GM19043 (cell line): ENCODE data around the gene MCOLN1.

ENCODE experiments used
- ATAC-seq: cut with Tn5 transposase; IDR thresholded peaks from one replicate; pipeline ENCODE4 v1.9.1; 2021; ENCODE audit warnings: low read depth; ENCODE audit not compliant: unreplicated experiment

Gene MCOLN1

DNA sequence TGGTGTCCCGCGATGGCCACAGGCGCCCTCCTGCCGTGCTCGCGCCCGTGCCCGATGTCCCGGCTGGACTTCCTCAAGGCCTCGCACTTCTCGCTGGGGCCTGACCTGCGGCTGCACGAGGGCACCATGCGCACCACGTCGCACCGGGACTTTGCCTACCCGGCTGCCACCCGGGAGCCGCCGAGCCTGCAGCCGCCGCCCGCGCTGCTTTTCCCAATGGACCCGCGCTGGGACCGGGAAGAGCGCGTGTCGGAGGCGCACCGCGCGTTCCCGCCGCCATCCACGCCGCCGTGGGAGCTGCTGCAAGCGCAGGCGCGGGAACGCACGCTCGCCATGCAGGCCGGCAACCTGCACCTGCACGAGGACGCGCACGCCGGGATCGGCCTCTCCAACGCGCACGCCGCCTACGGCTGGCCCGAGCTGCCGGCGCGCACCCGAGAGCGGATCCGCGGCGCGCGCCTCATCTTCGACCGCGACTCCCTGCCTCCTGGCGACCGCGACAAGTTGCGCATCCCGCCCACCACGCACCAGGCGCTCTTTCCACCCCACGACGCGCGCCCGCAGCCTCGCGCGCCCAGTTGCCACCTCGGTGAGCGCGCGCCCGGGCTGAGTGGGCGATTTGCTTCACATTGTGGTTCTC, 21.5 kb upstream of the MCOLN1 start:
- ATAC-seq: no peak

- ATAC-seq: no peak
These were observed 19.9 kb upstream of the MCOLN1 start for GRCh38 chr19:7502552-7502951.

DNA sequence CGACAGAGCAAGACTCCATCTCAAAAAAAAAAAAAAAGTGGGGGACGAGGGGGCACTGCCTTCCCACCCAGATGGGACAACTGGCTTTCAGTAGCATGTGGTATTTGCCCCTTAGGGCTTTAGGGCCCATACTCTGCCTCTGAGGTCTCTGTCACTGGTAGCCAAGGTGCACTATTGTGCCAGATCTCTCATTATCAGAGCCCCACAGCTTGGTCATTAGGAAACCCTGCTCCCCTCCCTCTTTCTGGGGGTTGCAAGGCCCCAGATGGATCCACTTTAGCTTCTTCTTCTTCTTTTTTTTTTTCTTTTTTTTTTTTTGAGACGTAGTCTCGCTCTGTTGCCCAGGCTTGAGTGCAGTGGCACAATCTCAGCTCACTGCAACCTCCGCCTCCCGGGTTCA, 17.7 kb upstream of the MCOLN1 start:
- ATAC-seq: no peak

- ATAC-seq: no peak
These were observed 17.1 kb upstream of the MCOLN1 start for GRCh38 chr19:7505288-7505681.

- ATAC-seq: no peak
These were observed 16.6 kb upstream of the MCOLN1 start for GRCh38 chr19:7505682-7506384.

- ATAC-seq: no peak
These were observed 15.8 kb upstream of the MCOLN1 start for GRCh38 chr19:7506385-7507328.

DNA sequence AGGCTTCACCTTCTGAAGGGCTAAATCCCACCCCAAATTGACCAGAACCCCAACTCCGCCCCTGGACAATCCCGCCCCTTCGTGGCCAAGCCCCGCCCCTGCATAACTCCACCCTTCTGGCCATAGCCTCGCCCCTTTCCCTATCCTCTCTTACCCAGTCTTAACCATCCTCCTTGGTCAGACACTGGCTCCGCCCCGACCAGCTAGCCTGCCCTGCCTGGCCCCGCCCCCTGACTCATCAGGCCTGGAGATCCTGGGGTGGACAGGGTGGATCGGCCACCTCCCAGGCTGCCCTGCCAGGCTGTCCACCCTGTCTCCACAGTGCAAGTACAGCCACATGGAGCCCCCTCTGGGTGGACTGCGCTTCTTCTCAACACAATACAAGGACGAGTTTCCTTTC, 14.5 kb upstream of the MCOLN1 start:
- ATAC-seq: no peak

DNA sequence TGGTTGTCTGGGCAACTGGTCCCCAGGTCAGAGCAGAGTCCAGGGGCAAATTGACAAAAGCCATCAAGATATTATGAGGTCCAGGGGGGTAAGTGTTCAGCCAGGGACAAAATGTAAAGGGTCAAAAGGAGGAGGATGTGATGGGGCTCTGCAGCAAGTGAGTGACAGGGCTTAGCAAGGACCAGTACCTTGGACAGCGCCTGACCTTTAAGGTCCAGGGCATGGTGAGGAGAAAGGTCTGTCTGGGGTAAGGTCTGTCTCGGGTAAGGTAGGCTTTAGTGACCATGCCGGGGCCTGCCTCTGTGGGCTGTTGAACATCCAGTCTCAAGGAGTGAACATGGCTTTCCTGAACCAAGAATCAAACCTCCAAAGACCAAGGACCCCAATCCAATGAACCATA, 12.8 kb upstream of the MCOLN1 start:
- ATAC-seq: no peak

- ATAC-seq: no peak
These were observed 10.0 kb upstream of the MCOLN1 start for GRCh38 chr19:7512400-7512851.

- no peak for ATAC-seq
These were observed 8.4 kb upstream of the MCOLN1 start for GRCh38 chr19:7513809-7514642.

DNA sequence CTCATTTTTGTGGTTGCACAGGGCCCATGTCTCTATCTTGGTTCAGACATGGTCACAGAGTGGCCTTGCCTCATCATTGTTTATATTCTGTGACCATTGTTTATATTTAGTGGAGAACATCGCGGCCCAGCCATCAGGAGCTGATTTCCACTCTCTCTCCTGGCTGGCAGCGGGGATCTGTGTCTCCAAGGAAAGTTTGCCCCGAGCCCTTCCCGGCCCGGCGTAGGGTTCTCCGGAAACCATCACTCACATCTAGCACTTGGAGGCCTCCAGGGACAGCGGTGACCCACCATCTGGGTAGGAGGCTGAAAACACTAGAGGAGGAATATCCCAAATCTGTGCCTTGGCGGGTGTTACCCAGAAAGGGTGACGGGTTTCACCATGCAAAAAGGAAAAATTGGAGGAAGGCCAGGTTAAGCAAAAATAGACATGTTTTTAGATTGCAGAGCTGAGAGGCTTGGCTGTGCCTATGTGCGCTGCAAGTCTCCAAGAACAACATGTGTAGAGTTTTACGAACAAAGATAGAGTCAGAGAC, 7.2 kb upstream of the MCOLN1 start:
- ATAC-seq: no peak

DNA sequence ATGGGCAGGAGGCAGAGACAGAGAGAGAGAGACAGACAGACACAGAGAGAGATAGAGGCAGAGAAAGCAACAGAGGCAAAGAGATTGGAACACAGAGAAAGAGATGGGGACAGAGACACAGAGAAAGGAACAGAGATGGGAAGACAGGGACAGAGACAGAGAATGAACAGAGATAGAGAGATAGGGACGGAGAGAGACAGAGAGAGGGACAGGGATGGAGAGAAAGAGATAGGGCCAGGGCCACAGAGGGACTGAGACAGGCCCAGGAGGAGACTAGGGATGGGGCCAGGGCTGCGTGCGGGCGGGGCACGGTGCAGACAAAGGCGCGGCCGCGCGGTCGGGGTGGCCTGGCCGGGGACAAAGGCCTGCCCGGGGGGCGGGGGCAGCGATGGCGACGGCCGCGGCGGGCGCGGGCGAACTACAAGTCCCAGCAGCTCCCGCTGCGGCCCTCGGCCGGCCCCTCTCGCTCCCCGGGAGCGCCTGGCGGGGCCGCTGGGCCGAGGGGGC, 6.7 kb upstream of the MCOLN1 start, which contains the start of gene ZNF358:
Gene ZNF358 (plus strand): TSS at position 459 of the 507 bp plus-strand sequence. CDS start 3,140 bp downstream, outside the sequence.
- no peak for ATAC-seq

DNA sequence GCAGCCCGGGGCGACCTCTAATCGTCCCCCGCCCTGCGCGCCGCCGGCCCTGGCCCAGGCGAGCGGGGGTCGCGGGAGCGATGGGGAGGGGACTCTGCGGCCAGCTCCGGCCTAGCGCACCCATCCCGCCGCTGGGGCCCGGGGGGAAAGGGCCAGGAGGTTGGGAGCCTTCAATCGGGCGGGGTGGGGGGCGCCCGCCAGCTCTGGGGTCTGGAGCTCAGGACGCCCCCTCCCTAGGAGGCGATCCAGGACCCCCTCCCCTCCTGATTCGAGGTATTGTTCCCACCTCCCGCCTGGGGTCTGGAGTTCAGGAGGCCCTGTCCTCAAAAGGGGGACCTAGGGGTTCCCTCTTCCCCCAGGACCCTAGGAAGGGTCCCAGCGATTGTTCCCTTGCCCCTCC, 6.1 kb upstream of the MCOLN1 start:
- no peak for ATAC-seq

- no peak for ATAC-seq
These were observed 5.5 kb upstream of the MCOLN1 start for GRCh38 chr19:7516878-7517277.

- no peak for ATAC-seq
These were observed 2.9 kb upstream of the MCOLN1 start for GRCh38 chr19:7519361-7520130.

DNA sequence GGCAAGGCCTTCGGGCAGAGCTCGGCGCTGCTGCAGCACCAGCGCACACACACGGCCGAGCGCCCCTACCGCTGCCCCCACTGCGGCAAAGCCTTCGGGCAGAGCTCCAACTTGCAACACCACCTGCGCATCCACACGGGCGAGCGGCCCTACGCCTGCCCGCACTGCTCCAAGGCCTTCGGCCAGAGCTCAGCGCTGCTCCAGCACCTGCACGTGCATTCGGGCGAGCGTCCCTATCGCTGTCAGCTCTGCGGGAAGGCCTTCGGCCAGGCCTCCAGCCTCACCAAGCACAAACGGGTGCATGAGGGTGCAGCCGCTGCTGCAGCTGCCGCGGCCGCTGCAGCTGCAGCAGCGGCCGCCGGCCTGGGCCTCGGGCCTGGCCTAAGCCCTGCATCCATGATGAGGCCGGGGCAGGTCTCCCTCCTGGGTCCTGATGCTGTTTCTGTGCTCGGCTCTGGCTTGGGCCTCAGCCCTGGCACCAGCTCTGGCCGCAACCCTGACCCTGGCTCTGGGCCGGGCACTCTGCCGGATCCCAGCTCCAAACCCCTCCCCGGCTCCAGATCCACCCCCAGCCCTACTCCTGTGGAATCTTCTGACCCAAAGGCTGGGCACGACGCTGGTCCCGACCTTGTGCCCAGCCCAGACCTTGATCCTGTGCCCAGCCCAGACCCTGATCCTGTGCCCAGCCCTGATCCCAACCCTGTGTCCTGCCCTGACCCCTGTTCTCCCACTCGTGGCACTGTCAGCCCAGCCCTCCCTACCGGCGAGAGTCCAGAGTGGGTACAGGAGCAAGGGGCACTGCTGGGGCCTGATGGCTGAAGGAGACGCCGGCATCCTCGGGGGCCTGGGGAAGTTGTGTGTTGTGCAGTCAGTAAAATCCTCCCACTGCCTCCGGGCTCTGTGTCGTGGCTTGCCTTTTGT, 2.0 kb upstream of the MCOLN1 start:
- ATAC-seq: no peak

DNA sequence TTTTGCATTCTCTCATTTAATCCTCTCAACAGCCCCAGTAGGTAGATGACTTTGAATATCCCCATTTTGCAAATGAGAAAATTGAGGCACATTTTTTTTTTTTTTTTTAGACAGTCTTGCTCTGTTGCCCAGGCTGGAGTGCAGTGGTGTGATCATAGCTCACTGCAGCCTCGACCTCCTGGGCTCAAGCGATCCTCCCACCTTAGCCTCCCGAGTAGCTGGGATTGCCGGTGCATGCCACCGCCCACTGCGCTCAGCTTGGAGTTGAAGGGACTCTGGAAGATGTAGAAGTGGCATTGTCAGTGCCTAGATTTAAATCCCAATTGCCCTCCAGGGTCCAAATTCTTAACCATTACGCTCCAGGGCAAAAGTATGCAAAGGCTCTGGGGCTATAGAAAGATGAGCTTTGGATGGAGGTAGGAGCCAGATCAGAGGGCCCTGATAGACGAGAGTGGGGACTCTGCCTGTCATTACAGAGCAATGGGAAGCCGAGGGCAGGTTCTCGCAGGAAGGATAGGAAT, 813 bp upstream of the MCOLN1 start:
- ATAC-seq: no peak
